HS-27A (cell line): ENCODE data around the gene SLC19A2.
"Not testable (repeated sequence)": the region's sequence is repeated elsewhere in the genome, so short reads cannot be mapped to it uniquely, and the experiment has no call there.

Experiments used
- DNase-seq: peaks from one replicate; pipeline ENCODE4 v3.0.0-alpha.2; 2012; ENCODE audit warnings: low read depth, missing footprints

Gene SLC19A2, protein sequence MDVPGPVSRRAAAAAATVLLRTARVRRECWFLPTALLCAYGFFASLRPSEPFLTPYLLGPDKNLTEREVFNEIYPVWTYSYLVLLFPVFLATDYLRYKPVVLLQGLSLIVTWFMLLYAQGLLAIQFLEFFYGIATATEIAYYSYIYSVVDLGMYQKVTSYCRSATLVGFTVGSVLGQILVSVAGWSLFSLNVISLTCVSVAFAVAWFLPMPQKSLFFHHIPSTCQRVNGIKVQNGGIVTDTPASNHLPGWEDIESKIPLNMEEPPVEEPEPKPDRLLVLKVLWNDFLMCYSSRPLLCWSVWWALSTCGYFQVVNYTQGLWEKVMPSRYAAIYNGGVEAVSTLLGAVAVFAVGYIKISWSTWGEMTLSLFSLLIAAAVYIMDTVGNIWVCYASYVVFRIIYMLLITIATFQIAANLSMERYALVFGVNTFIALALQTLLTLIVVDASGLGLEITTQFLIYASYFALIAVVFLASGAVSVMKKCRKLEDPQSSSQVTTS

GRCh38 chr1:169485431-169486280, at the start of gene SLC19A2:
Gene SLC19A2, minus strand, starts transcription at chr1:169485944. Its CDS starts 178 bp downstream, at chr1:169485766.
- DNase-seq, result peak; percentile 92

DNA sequence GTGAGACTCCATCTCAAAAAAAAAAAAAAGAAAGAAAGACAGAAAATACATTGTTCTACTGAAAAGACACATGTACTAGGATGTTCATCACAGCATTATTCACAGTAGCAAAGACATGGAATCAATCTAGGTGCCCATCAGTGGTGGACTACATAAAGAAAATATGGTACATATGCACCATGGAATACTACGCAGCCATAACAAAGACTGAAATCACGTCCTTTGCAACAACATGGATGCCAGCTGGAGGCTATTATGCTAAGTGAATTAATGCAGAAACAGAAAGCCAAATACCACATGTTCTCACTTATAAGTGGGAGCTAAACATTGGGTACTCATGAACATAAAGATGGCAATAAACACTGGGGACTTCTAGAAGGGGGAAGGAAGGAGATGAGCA, 48.9 kb upstream of the SLC19A2 start:
- no peak for DNase-seq

DNA sequence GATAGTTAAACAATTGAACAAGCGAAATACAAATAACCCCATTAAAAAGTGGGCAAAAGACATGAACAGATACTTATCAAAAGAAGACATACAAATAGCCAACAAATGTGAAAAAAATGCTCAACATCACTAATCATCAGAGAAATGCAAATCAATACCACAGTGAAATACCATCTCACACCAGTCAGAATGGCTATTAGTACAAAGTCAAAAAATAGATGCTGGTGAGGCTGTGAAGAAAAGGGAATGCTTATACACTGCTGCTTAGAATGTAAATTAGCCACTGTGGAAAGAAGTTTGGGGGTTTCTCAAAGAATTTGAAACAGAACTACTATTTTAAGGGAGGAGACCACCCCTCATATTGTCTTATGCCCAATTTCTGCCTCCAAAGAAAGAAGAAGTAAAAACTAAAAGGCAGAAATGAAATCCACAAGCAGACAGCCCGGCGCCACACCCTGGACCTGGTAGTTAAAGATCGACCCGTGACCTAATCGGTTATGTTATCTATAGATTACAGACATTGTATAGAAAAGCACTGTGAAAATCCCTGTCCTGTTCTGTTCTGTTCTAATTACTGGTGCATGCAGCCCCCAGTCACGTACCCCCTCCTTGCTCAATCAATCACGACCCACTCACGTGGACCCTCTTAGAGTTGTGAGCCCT, 47.9 kb upstream of the SLC19A2 start:
- DNase-seq, result not testable (repeated sequence)

- DNase-seq, result no peak
Observed at GRCh38 chr1:169530448-169530847, 44.7 kb upstream of the SLC19A2 start.

DNA sequence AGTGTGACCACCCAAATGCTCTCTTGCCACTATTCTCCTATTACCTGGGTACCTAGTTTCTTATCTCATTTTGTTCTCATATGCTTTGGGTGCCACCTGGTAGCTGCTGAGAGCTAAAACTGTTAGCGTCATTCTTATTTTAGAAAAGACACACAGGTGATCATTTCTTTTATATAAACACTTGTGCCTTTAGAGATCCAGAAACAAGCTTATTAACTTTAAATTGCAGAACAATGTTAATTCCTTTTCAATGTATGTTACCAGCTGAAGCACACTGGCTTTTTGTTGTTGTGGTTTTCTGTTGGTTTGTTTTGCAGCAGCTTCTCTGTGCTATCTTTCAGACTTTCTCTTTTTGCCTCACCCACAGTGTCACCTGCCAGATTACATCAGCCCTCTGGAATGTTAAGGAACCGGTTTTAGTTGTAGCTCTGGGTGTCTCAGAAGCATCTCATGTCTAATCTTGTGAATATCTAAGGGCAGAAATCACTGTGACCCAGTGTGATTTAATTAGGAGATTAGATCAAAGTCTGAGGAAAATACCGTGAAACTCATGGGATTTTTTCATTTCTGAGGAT, 43.4 kb upstream of the SLC19A2 start:
- no peak for DNase-seq

GRCh38 chr1:169528215-169529067, 42.7 kb upstream of the SLC19A2 start:
- no peak for DNase-seq

DNA sequence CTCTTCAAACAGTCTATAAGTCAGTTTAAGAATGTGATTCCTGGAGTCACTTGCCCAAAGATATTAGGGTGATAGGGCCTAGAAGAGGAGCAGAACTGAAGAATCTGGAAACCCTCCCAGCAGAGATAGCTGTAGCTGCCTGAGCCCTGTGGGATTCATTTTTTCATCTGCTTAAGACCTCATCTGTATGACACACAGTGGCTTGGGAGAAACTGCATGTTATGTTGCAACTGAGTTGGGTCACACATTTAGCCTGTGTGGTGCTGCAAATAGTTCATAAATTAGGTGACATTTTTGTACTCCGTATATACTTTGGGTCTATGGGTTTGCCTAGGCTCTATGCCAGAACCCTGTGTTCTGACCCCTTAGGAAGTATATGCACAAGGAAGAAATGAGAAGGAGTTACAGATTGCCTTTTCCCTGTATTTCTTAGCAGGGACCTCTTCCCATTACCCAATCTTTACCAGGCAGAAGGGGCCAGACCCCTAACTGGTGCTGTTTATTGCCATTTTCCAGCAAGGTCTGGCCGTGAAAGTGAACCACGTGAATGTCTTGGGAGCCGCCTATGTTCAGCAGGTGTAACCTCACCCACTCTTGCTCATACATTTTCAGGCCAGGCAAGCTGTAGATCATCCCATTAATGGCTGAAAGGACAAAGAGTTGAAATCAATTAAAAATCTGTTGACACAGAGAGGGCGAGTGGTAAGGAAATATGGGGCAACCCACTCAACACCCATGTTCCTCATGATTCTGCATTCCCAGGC, 41.9 kb upstream of the SLC19A2 start:
- DNase-seq, result no peak

- no peak for DNase-seq
Observed at GRCh38 chr1:169527001-169527400, 41.3 kb upstream of the SLC19A2 start.

DNA sequence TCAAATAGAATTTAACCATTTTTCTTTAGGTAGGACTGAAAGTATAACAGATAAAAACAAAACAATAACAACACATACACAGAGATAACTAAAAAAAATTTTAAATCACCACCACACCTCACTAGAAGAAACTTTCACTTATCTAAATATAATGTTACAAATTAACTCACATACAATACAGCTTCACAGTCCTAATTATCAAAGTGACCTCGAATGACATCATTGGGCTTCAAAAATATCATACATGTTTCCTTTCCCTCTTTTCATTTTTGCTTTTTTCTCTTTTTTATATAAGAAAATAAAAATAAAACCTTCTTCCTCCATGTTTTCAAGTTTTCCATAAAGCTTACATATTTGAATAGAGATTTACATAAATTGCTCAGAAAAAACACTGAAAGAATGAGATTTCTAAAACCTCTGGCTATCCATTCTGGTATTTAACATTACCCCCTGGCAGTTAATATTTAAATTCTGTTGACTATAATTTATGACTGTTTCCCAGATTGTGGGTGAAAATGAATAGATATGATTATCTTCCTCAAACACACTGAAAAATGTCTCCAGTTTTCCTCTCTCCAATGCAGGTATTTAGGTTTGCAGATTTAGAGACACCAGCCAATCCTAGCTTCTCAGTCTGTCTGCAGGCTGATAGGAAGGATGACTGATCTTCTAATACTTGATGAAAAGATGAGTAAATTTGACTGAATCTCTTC, 40.5 kb upstream of the SLC19A2 start:
- DNase-seq, result no peak

DNA sequence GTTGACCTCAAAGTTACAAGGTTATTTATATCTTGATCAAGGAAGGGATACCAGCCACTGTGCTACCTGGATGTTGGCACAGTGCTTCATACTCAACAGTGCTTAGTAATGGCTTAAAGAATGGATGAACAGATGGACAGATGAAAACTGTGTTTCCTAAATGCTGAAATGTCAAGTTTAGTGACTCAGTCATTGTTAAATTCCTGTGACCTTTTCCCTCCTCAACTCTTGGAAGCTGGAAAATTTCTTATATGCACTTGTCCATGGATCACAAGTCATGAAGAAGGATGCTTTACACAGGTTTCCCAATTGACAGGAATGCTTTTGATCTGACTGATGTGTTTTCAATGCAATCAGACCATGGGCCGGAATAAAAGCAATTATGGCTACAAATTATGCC, 39.6 kb upstream of the SLC19A2 start:
- DNase-seq, result no peak

DNA sequence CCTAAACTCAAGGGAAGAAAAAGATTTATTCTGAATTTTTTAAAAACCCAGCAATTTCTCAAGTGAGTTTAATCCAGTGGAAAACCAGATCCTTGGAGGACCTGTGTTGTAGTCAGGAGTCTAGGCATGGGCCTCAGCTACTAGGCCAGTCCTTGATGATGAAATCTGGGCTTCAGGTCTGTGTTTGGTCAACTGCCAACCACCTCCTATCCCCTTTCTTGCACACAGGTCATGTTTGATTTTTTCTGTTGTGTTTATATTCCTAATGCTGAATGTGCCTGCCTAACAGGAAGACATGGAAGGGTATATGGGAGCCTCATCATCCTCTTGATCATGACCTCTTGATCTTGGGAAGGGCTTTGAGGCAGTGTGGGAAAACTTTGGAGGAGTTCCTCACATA, 38.2 kb upstream of the SLC19A2 start:
- DNase-seq, result no peak

DNA sequence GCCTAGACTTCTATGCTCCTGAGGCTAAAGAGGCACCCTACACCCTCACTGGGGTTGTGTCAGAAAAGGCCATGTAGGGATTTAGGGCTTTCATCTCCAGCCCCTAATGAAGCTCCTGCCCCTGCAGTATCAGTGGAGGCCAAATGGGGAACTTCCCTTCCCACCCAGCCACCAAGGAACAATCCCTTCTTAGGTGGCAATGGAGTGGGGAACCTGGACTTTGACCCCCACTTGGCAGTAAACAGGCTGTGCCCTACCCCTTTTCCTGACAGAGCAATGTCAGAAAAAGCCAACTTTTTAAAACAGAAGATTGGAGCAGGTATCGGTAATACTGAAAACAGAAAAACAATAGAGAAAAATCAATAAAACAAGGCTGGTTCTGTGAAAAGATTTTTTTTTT, 35.5 kb upstream of the SLC19A2 start:
- DNase-seq, result no peak

DNA sequence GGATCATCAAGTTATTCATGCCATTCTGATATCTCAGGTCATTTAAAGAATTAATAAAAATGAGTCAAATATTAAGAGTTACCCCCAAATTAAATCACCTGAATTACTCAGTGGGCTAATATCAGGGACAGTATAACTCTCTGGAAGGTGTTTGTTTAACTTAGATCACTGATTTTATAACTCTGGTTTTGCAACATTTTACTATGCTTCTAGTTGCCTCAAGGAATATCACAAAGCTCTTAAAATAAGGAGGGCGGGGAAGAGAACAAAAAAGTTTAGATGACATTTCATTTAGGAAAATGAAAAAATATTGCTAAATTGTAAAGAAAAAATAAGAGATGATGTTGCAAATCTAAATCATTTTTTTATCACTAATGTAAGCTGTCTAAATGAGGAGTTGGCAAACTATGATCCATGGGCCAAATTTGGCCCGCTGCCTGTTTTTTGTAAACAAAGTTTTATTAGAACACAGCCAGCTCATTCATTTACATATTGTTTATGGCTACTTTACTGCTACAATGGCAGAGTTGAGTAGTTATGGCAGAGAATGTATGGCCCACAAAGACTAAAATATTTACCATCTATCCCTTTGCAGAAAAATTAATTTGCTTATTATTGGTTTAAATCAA, 31.9 kb upstream of the SLC19A2 start:
- DNase-seq, result no peak

- no peak for DNase-seq
Observed at GRCh38 chr1:169515641-169516040, 29.9 kb upstream of the SLC19A2 start.

GRCh38 chr1:169514566-169515270, 29.0 kb upstream of the SLC19A2 start:
- DNase-seq, result no peak

- no peak for DNase-seq
Observed at GRCh38 chr1:169513208-169513607, 27.5 kb upstream of the SLC19A2 start.

- DNase-seq, result peak; percentile 15
Observed at GRCh38 chr1:169511316-169512005, 25.7 kb upstream of the SLC19A2 start.

- no peak for DNase-seq
Observed at GRCh38 chr1:169510060-169510459, 24.3 kb upstream of the SLC19A2 start.
